Measurements from ENCODE around the gene TFCP2.

DNA sequence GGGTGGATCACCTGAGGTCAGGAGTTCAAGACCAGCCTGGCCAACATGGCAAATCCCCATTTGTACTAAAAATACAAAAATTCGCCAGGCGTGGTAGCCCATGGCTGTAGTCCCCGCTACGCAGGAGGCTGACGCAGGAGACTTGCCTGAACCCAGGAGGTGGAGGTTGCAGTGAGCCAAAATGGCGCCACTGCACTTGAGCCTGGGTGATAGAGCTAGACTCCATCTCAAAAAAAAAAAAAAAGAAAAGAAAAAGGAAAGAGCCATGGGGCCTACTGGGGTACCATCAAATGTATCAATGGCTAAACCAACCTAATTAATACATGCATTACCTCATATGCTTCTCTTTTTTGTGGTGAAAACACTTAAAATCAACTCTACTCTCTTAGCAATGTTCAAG, 10.7 kb downstream of the TFCP2 start:
- no peak for TF ChIP-seq TAF1 (IDR thresholded peaks at IDR 0.05; ENCODE audit: borderline replicate concordance, insufficient read depth, low read length)
- no peak for TF ChIP-seq POLR2AphosphoS5 (IDR thresholded peaks at IDR 0.05; ENCODE audit: low read depth, low read length)
- TF ChIP-seq, protein P1, sequence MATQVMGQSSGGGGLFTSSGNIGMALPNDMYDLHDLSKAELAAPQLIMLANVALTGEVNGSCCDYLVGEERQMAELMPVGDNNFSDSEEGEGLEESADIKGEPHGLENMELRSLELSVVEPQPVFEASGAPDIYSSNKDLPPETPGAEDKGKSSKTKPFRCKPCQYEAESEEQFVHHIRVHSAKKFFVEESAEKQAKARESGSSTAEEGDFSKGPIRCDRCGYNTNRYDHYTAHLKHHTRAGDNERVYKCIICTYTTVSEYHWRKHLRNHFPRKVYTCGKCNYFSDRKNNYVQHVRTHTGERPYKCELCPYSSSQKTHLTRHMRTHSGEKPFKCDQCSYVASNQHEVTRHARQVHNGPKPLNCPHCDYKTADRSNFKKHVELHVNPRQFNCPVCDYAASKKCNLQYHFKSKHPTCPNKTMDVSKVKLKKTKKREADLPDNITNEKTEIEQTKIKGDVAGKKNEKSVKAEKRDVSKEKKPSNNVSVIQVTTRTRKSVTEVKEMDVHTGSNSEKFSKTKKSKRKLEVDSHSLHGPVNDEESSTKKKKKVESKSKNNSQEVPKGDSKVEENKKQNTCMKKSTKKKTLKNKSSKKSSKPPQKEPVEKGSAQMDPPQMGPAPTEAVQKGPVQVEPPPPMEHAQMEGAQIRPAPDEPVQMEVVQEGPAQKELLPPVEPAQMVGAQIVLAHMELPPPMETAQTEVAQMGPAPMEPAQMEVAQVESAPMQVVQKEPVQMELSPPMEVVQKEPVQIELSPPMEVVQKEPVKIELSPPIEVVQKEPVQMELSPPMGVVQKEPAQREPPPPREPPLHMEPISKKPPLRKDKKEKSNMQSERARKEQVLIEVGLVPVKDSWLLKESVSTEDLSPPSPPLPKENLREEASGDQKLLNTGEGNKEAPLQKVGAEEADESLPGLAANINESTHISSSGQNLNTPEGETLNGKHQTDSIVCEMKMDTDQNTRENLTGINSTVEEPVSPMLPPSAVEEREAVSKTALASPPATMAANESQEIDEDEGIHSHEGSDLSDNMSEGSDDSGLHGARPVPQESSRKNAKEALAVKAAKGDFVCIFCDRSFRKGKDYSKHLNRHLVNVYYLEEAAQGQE (IDR thresholded peaks at IDR 0.05; ENCODE audit: insufficient read depth in 1 of 2, low read depth in 2 of 2, low read length in 2 of 2): no peak
- no peak for TF ChIP-seq SIN3A (IDR thresholded peaks at IDR 0.05; ENCODE audit: borderline replicate concordance, insufficient read depth, low read length)

All from PFSK-1 (cell line).